Vagina (tissue), 2 donors: ENCODE data around the gene CXCL11.

Experiments used
- CTCF ChIP-seq, 3 experiments: fragments of 450-650 bp in 2 of 3; fragments of 200-600 bp in 1 of 3; sonication (generic) in 1 of 3; IDR thresholded peaks; one replicate each; pipeline ENCODE4 v1.5.1; 2017 to 2019; ENCODE audit warnings: antibody characterized with exemption in 3 of 3, mild to moderate bottlenecking in 2 of 3, moderate library complexity in 2 of 3
- POLR2A ChIP-seq, 2 donors: fragments of 450-650 bp; IDR thresholded peaks; one replicate each; pipeline ENCODE4 v1.6.1; 2017; ENCODE audit warnings: antibody characterized with exemption in 2 of 2, mild to moderate bottlenecking in 2 of 2, moderate library complexity in 2 of 2
- POLR2AphosphoS5 ChIP-seq, 2 donors: sonication (generic); formaldehyde crosslinking; IDR thresholded peaks; one replicate each; pipeline ENCODE4 v1.9.0; 2017; ENCODE audit warnings: antibody characterized with exemption in 2 of 2, mild to moderate bottlenecking in 2 of 2, low read depth in 1 of 2; ENCODE audit not compliant: insufficient read depth in 1 of 2

GRCh38 chr4:76061421-76061820 is 25.6 kb upstream of the CXCL11 start:
- TF ChIP-seq CTCF (IDR thresholded peaks at IDR 0.05) = no peak
- TF ChIP-seq POLR2A (IDR thresholded peaks at IDR 0.05) = no peak
- no peak for TF ChIP-seq POLR2AphosphoS5 (IDR thresholded peaks at IDR 0.05; ENCODE audit: insufficient read depth in 1 of 2, low read depth in 1 of 2)
